ENCODE data around the gene FIGLA.

FIGLA gene

DNA sequence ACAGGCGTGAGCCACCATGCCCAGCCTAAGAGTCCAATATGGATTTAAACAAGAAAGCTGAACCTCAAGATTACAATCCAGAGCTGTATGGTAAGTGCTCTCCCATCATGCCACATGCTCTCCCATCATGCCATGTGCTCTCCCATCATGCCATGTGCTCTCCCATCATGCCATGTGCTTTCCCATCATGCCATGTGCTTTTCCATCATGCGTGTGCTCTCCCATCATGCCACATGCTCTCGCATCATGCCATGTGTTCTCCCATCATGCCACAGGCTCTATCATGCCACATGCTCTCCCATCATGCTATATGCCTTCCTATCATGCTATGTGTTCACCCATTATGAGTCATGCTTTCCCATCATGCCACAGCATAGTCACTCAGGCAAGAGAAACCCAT is 43.2 kb downstream of the FIGLA start:
- no peak overlapping the region for H3K4me2 ChIP-seq (ENCODE audit: low read length)
- TF ChIP-seq, protein P1, sequence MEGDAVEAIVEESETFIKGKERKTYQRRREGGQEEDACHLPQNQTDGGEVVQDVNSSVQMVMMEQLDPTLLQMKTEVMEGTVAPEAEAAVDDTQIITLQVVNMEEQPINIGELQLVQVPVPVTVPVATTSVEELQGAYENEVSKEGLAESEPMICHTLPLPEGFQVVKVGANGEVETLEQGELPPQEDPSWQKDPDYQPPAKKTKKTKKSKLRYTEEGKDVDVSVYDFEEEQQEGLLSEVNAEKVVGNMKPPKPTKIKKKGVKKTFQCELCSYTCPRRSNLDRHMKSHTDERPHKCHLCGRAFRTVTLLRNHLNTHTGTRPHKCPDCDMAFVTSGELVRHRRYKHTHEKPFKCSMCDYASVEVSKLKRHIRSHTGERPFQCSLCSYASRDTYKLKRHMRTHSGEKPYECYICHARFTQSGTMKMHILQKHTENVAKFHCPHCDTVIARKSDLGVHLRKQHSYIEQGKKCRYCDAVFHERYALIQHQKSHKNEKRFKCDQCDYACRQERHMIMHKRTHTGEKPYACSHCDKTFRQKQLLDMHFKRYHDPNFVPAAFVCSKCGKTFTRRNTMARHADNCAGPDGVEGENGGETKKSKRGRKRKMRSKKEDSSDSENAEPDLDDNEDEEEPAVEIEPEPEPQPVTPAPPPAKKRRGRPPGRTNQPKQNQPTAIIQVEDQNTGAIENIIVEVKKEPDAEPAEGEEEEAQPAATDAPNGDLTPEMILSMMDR (IDR thresholded peaks at IDR 0.05) = no peak
- H3K9ac ChIP-seq = no peak overlapping the region

DNA sequence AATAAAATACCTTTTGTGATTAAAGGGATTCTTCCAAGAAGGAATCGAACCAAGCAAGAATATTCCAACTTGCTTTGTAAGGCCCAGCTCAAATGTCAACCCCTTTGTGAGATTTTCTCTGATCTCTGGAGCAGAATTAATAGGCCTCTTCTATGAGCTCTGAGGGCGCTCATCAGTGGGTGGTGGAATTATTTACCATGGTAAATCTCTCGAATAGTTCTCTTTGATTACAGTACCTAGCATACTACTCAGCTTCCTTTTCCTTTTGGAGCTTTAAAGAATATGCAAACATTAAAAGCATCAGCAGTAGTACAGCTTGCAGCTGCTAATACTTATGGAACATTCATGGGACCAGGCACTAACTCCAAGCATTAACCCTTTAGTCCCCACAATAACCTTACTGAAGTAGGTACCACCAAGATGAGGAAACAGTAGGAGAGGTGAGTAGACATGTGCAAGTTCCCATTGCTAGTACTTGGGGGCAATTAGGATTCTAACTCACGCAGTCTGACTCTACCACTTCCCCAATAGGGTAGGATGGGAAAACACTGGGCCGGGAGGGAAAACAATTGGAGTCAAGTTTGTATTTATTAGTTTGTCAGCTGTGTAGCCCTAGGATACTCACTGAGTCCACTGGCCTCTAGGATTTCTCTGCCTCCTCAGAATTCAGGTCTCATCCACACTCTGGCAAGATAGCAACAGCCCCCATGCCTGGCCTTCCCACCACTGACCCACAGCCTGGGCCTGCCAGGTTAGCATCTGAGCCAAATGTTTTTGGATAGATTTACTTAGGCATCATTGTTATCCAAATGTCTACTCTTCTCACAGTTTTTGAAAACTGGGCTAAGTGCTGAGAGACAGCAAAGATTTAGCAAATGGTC is 44.1 kb downstream of the FIGLA start:
- Histone ChIP-seq H3K27me3 (ENCODE audit: control insufficient read depth, insufficient read depth, low read length) (no peaks in the 10 kb centered on the region), H3K4me3 (ENCODE audit: low read depth, low read length) (no peak overlapping the region), H3K9ac (no peak overlapping the region), H3K36me3 (ENCODE audit: control insufficient read depth, insufficient read depth, low read length) (no peaks in the 10 kb centered on the region), H2AFZ (no peak overlapping the region), H3K79me2 (no peaks in the 10 kb centered on the region), H3K4me1 (no peaks in the 10 kb centered on the region), H3K4me2 (ENCODE audit: low read length) (no peak overlapping the region), H3K9me3 (ENCODE audit: control insufficient read depth, low read length) (no peaks in the 10 kb centered on the region), H3K27ac (no peak overlapping the region)
- TF ChIP-seq, protein P1 (IDR thresholded peaks at IDR 0.05) = no peak

More for the DNA sequence above, 43.2 kb downstream of the FIGLA start:
- H3K79me2 ChIP-seq = no peaks in the 10 kb centered on the region
- no peaks in the 10 kb centered on the region for H3K4me1 ChIP-seq
- no peak overlapping the region for H2AFZ ChIP-seq
- no peak overlapping the region for H3K27ac ChIP-seq
- no peaks in the 10 kb centered on the region for H3K27me3 ChIP-seq (ENCODE audit: control insufficient read depth, insufficient read depth, low read length)
- H3K9me3 ChIP-seq (ENCODE audit: control insufficient read depth, low read length) = no peaks in the 10 kb centered on the region
- no peak overlapping the region for H3K4me3 ChIP-seq (ENCODE audit: low read depth, low read length)
- H3K36me3 ChIP-seq (ENCODE audit: control insufficient read depth, insufficient read depth, low read length) = no peaks in the 10 kb centered on the region

DNA sequence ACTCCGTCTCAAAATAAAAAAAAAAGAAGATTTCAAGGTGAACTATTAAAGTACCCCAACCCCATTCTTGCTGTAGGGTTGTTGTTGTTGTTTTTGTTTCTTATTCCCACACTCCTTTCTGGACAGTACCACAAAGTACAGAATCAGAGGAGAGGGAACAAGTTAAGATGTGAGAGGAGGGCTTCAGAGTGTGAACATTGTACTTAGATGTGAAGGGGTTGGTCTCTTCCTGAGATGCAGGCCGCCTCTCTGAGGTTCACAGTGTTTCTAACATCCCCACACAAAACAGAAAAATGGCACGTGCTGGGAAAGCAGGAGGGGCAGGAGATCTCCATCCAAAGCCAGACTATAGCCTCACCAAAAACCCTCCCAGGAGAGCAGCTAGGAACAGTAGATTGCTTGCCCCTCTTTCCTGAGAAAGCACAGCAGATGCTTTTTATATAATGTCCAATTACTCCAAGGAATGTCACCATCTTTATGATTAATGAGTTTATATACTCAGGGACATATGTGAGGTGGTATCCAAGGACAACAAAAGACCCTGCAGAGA is 45.1 kb downstream of the FIGLA start:
- H3K27ac ChIP-seq = no peak overlapping the region
- TF ChIP-seq, protein P1 (IDR thresholded peaks at IDR 0.05) = no peak
- H3K4me2 ChIP-seq (ENCODE audit: low read length) = no peak overlapping the region
- no peak overlapping the region for H2AFZ ChIP-seq
- H3K79me2 ChIP-seq = no peaks in the 10 kb centered on the region
- no peaks in the 10 kb centered on the region for H3K36me3 ChIP-seq (ENCODE audit: control insufficient read depth, insufficient read depth, low read length)
- no peaks in the 10 kb centered on the region for H3K27me3 ChIP-seq (ENCODE audit: control insufficient read depth, insufficient read depth, low read length)
- H3K4me3 ChIP-seq (ENCODE audit: low read depth, low read length) = no peak overlapping the region
- no peaks in the 10 kb centered on the region for H3K4me1 ChIP-seq
- H3K9ac ChIP-seq = no peak overlapping the region
- H3K9me3 ChIP-seq (ENCODE audit: control insufficient read depth, low read length) = no peaks in the 10 kb centered on the region

DNA sequence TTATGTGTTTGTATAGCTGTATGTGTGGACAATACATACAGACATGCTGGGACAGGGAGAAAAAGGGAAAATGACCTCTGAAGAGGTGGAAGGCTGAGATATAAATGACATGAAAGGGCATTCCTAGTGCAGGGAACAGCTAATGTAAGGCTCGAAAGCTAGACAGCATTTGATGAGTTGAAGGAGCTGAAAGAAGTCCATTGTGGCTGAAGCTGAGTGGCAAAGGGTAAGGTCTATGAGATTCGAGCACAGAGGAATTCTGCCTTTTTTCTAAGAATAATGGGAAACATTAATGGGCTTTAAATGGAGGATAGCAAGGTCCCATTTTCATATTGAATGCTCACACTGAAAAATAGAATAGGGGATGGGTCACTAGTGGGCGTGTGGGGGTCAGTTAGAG is 46.0 kb downstream of the FIGLA start:
- Histone ChIP-seq H3K4me3 (ENCODE audit: low read depth, low read length) (no peak overlapping the region), H3K79me2 (no peaks in the 10 kb centered on the region), H3K27me3 (ENCODE audit: control insufficient read depth, insufficient read depth, low read length) (no peaks in the 10 kb centered on the region), H3K9ac (no peak overlapping the region), H3K9me3 (ENCODE audit: control insufficient read depth, low read length) (no peaks in the 10 kb centered on the region), H3K4me1 (no peaks in the 10 kb centered on the region), H3K4me2 (ENCODE audit: low read length) (no peak overlapping the region), H2AFZ (no peak overlapping the region), H3K36me3 (ENCODE audit: control insufficient read depth, insufficient read depth, low read length) (no peaks in the 10 kb centered on the region), H3K27ac (no peak overlapping the region)
- TF ChIP-seq, protein P1 (IDR thresholded peaks at IDR 0.05) = no peak

All from parathyroid adenoma (tissue), 2 donors.